ENCODE measurements around the gene MCL1. TPM values are rescaled to one million over a fixed set of nuclear protein-coding genes. Genes with fewer than 3 reads are reported as not detected.

MCL1 gene
- total RNA-seq, 1 donor from 2014 or later = 193 TPM

DNA sequence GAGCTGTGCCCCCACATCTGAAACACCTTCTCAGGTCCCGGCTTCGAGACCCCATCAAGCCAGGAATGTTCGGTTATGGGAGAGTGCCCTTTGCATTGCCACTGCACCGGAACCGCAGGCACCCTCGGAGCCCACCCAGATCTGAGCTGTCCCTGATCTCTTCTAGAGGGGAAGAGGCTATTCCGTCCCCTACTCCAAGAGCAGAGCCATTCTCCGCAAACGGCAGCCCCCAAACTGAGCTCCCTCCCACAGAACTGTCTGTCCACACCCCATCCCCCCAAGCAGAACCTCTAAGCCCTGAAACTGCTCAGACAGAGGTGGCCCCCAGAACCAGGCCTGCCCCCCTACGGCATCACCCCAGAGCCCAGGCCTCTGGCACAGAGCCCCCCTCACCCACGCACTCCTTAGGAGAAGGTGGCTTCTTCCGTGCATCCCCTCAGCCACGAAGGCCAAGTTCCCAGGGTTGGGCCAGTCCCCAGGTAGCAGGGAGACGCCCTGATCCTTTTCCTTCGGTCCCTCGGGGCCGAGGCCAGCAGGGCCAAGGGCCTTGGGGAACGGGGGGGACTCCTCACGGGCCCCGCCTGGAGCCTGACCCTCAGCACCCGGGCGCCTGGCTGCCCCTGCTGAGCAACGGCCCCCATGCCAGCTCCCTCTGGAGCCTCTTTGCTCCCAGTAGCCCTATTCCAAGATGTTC, 25.9 kb downstream of the MCL1 start:
- TF ChIP-seq CTCF (IDR thresholded peaks at IDR 0.05; ENCODE audit: unreplicated experiment) = no peak
- Mint-ChIP-seq H3K27me3 (ENCODE audit: unreplicated experiment) (peaks cover 22% of the 10 kb centered on the region), H3K4me1 (ENCODE audit: unreplicated experiment) (peaks cover 1% of the 10 kb centered on the region), H3K9me3 (ENCODE audit: unreplicated experiment) (no peaks in the 10 kb centered on the region), H3K27ac (ENCODE audit: unreplicated experiment) (no peak overlapping the region), H3K4me3 (ENCODE audit: unreplicated experiment) (no peak overlapping the region), H3K36me3 (ENCODE audit: low read depth, unreplicated experiment) (peaks cover 5% of the 10 kb centered on the region)
- DNase-seq (ENCODE audit: low spot score) = no peak

GRCh38 chr1:150552911-150553289, 26.5 kb downstream of the MCL1 start:
- Mint-ChIP-seq H3K4me1 (ENCODE audit: unreplicated experiment) (peaks cover 3% of the 10 kb centered on the region), H3K4me3 (ENCODE audit: unreplicated experiment) (no peak overlapping the region), H3K27me3 (ENCODE audit: unreplicated experiment) (peaks cover 24% of the 10 kb centered on the region), H3K27ac (ENCODE audit: unreplicated experiment) (no peak overlapping the region), H3K36me3 (ENCODE audit: low read depth, unreplicated experiment) (peaks cover 5% of the 10 kb centered on the region), H3K9me3 (ENCODE audit: unreplicated experiment) (no peaks in the 10 kb centered on the region)
- no peak for TF ChIP-seq CTCF (IDR thresholded peaks at IDR 0.05; ENCODE audit: unreplicated experiment)
- DNase-seq (ENCODE audit: low spot score) = no peak

DNA sequence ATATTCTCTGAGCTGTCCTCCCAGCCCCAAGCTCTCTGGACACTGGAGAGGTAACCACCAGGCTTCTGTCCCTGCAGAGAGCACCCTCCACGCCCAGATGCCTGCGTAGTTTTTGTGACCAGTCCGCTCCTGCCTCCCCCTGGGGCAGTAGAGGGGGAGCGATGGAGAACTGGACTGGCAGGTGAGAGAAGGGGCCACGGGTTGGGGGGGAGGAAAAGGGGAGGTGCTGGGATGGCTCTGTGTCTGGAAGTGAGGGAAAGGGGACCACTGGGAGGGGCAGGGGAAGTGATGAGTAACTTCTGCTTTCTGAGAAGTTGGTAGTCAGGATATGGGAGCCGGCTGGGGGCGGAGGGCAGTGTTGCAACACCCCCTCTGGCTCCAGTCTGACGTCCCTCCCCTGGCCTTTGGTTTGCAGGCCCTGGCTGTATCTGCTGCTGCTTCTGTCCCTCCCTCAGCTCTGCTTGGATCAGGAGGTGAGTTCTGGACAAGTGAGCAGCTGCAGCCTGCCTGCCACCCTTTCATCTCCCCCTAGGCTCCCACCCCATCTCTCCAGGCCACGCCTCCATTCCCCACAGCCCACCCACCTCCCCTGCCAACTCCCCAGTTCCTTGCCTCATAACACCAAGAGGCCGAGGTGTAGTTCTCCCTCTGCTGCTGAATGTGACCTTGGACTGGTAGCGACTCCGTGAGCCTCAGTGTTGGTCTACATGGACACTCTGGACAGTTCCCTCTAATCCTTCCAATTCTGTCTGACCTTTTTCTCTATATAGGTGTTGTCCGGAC, 27.1 kb downstream of the MCL1 start:
- Mint-ChIP-seq H3K36me3 (ENCODE audit: low read depth, unreplicated experiment) (peaks cover 5% of the 10 kb centered on the region), H3K4me1 (ENCODE audit: unreplicated experiment) (peaks cover 3% of the 10 kb centered on the region), H3K9me3 (ENCODE audit: unreplicated experiment) (no peaks in the 10 kb centered on the region), H3K27ac (ENCODE audit: unreplicated experiment) (no peak overlapping the region), H3K4me3 (ENCODE audit: unreplicated experiment) (no peak overlapping the region), H3K27me3 (ENCODE audit: unreplicated experiment) (peaks cover 21% of the 10 kb centered on the region)
- DNase-seq (ENCODE audit: low spot score) = no peak
- TF ChIP-seq CTCF (IDR thresholded peaks at IDR 0.05; ENCODE audit: unreplicated experiment) = no peak

- no peak for TF ChIP-seq CTCF (IDR thresholded peaks at IDR 0.05; ENCODE audit: unreplicated experiment)
- peaks cover 3% of the 10 kb centered on the region for H3K4me1 Mint-ChIP-seq (ENCODE audit: unreplicated experiment)
- no peaks in the 10 kb centered on the region for H3K9me3 Mint-ChIP-seq (ENCODE audit: unreplicated experiment)
- no peak overlapping the region for H3K4me3 Mint-ChIP-seq (ENCODE audit: unreplicated experiment)
- no peak overlapping the region for H3K27ac Mint-ChIP-seq (ENCODE audit: unreplicated experiment)
- H3K36me3 Mint-ChIP-seq (ENCODE audit: low read depth, unreplicated experiment) = peaks cover 5% of the 10 kb centered on the region
- no peak for DNase-seq (ENCODE audit: low spot score)
- H3K27me3 Mint-ChIP-seq (ENCODE audit: unreplicated experiment) = peaks cover 20% of the 10 kb centered on the region
Observed at GRCh38 chr1:150551784-150552127, 27.7 kb downstream of the MCL1 start.
